ENCODE results near the gene REXO4.

DNA sequence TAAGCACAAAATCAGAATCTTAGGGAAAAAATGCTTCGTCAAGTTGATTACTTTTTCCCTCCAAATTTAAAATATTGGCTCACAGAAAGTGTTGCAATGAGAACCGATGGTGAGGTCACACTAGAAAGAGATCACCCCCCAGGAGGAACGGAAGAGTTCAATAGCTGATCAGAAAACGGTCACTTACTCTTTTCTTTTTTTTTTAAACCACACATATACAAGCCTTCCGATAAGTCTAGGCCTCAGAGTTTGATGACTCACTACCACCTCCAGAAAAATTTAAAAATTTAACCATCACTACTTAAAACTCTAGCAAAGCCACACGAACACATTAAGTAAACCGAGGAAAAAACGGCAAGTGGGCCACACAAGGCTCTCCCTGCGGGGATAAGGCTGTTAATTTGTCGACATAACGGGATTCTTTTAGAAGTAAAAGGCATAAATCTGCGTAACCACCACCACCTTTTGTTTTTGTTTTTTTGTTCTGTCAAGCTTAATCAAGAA lies 43.1 kb downstream of the REXO4 start:
- TF ChIP-seq, protein P1, sequence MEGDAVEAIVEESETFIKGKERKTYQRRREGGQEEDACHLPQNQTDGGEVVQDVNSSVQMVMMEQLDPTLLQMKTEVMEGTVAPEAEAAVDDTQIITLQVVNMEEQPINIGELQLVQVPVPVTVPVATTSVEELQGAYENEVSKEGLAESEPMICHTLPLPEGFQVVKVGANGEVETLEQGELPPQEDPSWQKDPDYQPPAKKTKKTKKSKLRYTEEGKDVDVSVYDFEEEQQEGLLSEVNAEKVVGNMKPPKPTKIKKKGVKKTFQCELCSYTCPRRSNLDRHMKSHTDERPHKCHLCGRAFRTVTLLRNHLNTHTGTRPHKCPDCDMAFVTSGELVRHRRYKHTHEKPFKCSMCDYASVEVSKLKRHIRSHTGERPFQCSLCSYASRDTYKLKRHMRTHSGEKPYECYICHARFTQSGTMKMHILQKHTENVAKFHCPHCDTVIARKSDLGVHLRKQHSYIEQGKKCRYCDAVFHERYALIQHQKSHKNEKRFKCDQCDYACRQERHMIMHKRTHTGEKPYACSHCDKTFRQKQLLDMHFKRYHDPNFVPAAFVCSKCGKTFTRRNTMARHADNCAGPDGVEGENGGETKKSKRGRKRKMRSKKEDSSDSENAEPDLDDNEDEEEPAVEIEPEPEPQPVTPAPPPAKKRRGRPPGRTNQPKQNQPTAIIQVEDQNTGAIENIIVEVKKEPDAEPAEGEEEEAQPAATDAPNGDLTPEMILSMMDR (optimal IDR thresholded peaks at IDR 0.05 in 1 of 3, IDR thresholded peaks at IDR 0.05 in 1 of 3, conservative IDR thresholded peaks at IDR 0.05 in 1 of 3; ENCODE audit: extremely low read depth in 1 of 3, insufficient read depth in 2 of 3, low read length in 3 of 3): no peak
- TF ChIP-seq EZH2 (IDR thresholded peaks at IDR 0.05; ENCODE audit: low read length): no peak
